ENCODE data around the gene PLEKHG4.

- TF ChIP-seq CTCF (IDR thresholded peaks at IDR 0.05; ENCODE audit: borderline replicate concordance, extremely low read depth, low read length, poor library complexity, severe bottlenecking) (no peak), EZH2 (IDR thresholded peaks at IDR 0.05; ENCODE audit: borderline replicate concordance, low read depth, low read length, severe bottlenecking) (no peak)
These were observed 26.5 kb upstream of the PLEKHG4 start for GRCh38 chr16:67252609-67253497.
